ENCODE measurements around the gene NDUFS2. TPM values are rescaled to one million over a fixed set of nuclear protein-coding genes. Genes with fewer than 3 reads are reported as not detected.

Gene NDUFS2
- total RNA-seq, 2 experiments from 2014 or later = 85.9 to 97.1 TPM

DNA sequence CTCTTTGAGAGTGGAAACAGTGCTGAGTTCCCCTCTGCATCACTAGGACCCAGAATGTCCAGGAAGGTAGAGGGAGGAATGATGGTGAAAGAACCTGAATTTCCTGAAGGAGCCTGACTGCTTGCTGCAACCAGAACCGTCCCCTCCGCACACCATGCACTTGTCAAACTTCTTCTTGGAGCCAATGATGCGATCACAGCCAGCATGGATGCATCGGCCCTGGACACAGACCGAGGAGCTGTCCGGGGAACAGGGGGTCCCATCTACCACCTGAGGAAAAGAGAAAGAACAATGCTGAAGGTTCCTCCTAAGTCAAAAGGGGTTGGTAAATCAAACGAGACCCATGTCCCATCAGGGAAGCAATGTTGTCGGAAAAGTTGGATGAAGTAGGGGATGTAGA, 10.2 kb upstream of the NDUFS2 start:
- intact Hi-C loops (cut with micrococcal nuclease) = loop anchor here (10.0 kb wide), 1 partner anchor 113 kb away; the partner anchor contains the start of gene MPZ
- Mint-ChIP-seq H3K36me3 (ENCODE audit: low read depth) (no peaks in the 10 kb centered on the region), H3K9me3 (no peaks in the 10 kb centered on the region), H3K4me3 (no peak overlapping the region), H3K27me3 (no peaks in the 10 kb centered on the region), H3K27ac (no peak overlapping the region), H3K4me1 (ENCODE audit: low read depth) (peaks cover 31% of the 10 kb centered on the region)
- ChIA-PET POLR2A (interaction anchor here (0.6 to 4.0 kb wide), 8 partner anchors 9 to 46 kb away, joined by 3 to 29 read pairs (median 5); partner anchors contain the start of genes B4GALT3, NDUFS2 and NR1I3), CTCF (interaction anchor here (0.6 to 5.2 kb wide), 23 partner anchors 10 to 196 kb away, joined by 3 to 76 read pairs (median 5); partner anchors contain the start of genes APOA2, FCER1G, NDUFS2 and NIT1)
- DNase-seq (no peak), ATAC-seq (no peak)
- TF ChIP-seq, protein P1, sequence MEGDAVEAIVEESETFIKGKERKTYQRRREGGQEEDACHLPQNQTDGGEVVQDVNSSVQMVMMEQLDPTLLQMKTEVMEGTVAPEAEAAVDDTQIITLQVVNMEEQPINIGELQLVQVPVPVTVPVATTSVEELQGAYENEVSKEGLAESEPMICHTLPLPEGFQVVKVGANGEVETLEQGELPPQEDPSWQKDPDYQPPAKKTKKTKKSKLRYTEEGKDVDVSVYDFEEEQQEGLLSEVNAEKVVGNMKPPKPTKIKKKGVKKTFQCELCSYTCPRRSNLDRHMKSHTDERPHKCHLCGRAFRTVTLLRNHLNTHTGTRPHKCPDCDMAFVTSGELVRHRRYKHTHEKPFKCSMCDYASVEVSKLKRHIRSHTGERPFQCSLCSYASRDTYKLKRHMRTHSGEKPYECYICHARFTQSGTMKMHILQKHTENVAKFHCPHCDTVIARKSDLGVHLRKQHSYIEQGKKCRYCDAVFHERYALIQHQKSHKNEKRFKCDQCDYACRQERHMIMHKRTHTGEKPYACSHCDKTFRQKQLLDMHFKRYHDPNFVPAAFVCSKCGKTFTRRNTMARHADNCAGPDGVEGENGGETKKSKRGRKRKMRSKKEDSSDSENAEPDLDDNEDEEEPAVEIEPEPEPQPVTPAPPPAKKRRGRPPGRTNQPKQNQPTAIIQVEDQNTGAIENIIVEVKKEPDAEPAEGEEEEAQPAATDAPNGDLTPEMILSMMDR (IDR thresholded peaks at IDR 0.05) = no peak

DNA sequence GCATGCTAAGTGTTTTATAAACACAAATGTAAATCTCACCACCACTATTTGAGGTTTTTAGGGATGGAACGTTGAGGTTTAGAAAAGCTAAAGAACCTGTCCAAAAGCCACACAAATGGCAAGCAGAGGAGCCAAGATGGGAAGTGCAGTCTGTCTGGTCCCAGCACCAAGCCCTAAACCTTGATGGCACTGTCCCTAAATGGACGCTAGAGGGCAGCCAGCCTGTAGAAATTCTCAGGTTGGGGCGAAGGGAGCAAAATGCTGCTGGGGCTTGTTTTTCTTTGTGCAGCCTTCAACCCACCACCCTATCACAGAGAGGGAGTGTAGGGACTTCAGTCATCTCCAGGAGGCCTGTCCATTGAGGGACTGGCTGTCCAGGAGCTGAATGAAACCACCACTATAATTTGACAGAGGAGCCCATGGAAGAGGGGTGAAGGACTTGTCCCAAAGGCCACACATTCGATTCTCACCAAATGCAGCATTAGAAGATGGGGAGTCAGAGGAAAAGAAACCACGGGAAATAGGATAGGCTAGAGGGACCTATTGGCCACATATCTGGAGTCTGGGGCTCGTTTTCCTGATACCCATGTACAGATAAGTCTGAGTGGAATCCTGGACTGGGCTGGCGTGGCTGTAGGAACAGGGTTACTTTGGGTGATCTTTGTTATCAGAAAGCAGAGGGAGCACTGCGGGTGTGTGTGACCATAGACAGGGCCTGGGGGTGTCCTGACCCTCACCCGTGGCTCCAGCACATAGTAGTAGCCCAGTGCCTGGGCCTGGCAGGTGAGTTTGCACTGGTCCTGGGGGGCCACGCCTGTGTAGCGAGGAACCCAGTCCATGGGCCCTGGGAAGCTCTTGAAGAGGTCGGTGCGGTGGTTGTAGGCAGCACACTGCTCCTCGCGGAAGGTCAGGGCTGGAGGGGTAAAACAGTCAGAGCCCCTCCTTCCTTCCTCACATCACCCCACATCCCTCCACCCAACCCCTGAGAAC, 9.4 kb upstream of the NDUFS2 start:
- DNase-seq (peak; percentile 81), ATAC-seq (peak; percentile 95)
- no peaks in the 10 kb centered on the region for H3K9me3 Mint-ChIP-seq
- POLR2A ChIA-PET = interaction anchor here (0.6 to 4.0 kb wide), 7 partner anchors 9 to 45 kb away, joined by 3 to 29 read pairs (median 3); partner anchors contain the start of genes B4GALT3, NDUFS2 and NR1I3
- H3K27me3 Mint-ChIP-seq = no peaks in the 10 kb centered on the region
- H3K27ac Mint-ChIP-seq = peak overlapping the region; percentile 78
- intact Hi-C loops (cut with micrococcal nuclease) = loop anchor here (10.0 kb wide), 1 partner anchor 112 kb away; the partner anchor contains the start of gene MPZ
- CTCF ChIA-PET = interaction anchor here (0.6 to 5.2 kb wide), 23 partner anchors 10 to 196 kb away, joined by 3 to 76 read pairs (median 5); partner anchors contain the start of genes APOA2, FCER1G, NDUFS2 and NIT1
- TF ChIP-seq, protein P1 (IDR thresholded peaks at IDR 0.05) = peak; percentile 92
- H3K4me1 Mint-ChIP-seq (ENCODE audit: low read depth) = peaks cover 23% of the 10 kb centered on the region
- H3K4me3 Mint-ChIP-seq = no peak overlapping the region
- no peaks in the 10 kb centered on the region for H3K36me3 Mint-ChIP-seq (ENCODE audit: low read depth)

DNA sequence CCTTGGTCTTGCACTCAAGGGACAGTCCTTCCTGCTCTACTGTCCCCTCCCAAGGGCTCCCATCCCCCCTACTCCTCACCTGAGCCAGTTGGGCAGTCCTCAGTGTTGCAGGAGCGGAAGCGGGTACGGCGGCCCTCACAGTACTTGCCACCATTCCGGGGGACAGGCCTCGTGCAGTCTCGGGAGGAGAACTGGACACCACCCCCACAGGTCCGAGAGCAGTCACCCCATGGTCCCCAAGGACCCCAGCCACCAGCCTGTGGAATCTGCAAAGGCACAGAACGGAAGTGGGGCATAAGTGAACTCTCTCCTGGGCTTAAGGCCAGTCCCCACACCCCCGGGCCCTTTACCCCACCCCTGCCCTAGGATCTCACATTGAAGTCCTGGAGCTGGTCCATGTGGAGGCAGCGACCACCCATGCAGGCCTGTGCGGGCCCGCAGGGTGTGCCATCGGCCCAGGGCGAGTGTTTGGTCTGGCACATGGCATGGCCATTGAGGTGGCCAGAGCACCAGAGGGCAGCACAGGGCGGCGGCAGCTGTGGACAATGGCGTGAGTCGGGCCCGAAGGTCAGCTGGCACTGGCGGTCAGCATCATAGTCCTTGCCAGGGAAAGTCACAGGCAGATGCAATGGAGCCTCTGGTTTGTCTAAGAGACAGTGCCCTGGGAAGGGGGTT, 8.5 kb upstream of the NDUFS2 start:
- Mint-ChIP-seq H3K4me3 (no peak overlapping the region), H3K27ac (no peak overlapping the region), H3K36me3 (ENCODE audit: low read depth) (no peaks in the 10 kb centered on the region), H3K9me3 (no peaks in the 10 kb centered on the region), H3K27me3 (no peaks in the 10 kb centered on the region), H3K4me1 (ENCODE audit: low read depth) (peaks cover 19% of the 10 kb centered on the region)
- ChIA-PET CTCF (interaction anchor here (0.6 to 5.2 kb wide), 8 partner anchors 8 to 189 kb away, joined by 3 to 76 read pairs (median 40); partner anchors contain the start of genes APOA2, NDUFS2, PPOX and TOMM40L), POLR2A (interaction anchor here (0.8 to 4.0 kb wide), 4 partner anchors 8 to 72 kb away, joined by 3 to 29 read pairs (median 4); partner anchors contain the start of genes NDUFS2 and TOMM40L)
- TF ChIP-seq, protein P1 (IDR thresholded peaks at IDR 0.05) = no peak
- ATAC-seq (no peak), DNase-seq (no peak)
- intact Hi-C loops (cut with micrococcal nuclease) = loop anchor here (10.0 kb wide), 1 partner anchor 111 kb away; the partner anchor contains the start of gene MPZ

DNA sequence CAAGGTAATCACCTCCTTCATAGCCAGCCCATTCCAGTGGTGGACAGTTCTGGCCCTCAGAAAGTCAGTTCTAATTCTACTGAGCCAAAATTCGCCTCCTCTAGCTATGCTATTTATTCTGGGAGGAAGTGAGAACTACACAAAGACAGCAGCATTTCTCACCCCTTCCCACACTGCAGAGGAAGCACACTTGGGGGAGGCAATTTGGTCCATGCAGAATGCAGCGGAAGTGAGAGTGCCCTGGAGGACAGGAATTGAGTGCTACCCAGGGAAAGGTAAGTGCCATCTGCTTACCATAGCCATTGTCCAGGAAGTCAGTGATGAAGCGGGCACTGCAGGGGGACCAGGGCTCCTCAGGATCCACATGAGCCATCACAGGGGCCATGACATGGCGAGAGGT, 7.0 kb upstream of the NDUFS2 start:
- ChIA-PET CTCF (interaction anchor here (1.0 to 5.2 kb wide), 5 partner anchors 9 to 188 kb away, joined by 4 to 67 read pairs (median 43); partner anchors contain the start of genes APOA2 and TOMM40L), POLR2A (interaction anchor here (1.2 kb wide), 1 partner anchor 15 kb away, joined by 3 read pairs; no protein-coding TSS in a partner anchor)
- no peaks in the 10 kb centered on the region for H3K36me3 Mint-ChIP-seq (ENCODE audit: low read depth)
- no peak for ATAC-seq
- H3K9me3 Mint-ChIP-seq = no peaks in the 10 kb centered on the region
- no peaks in the 10 kb centered on the region for H3K27me3 Mint-ChIP-seq
- peak overlapping the region; percentile 78 for H3K27ac Mint-ChIP-seq
- H3K4me3 Mint-ChIP-seq = no peak overlapping the region
- no peak for DNase-seq
- intact Hi-C loops (cut with micrococcal nuclease) = loop anchor here (10.0 kb wide), 1 partner anchor 110 kb away; the partner anchor contains the start of gene MPZ
- TF ChIP-seq, protein P1 (IDR thresholded peaks at IDR 0.05) = no peak
- H3K4me1 Mint-ChIP-seq (ENCODE audit: low read depth) = peaks cover 26% of the 10 kb centered on the region

All from activated CD8-positive, alpha-beta T cell treated with anti-CD3 and anti-CD28 coated beads for 36 hours (primary cell).